ENCODE data around the gene ELAVL1. TPM values are rescaled to one million over a fixed set of nuclear protein-coding genes. Genes with fewer than 3 reads are reported as not detected.
"Not testable (repeated sequence)": the region's sequence is repeated elsewhere in the genome, so short reads cannot be mapped to it uniquely, and the experiment has no call there.

The ELAVL1 gene
- total RNA-seq, 1 donor from 2014 or later, result 83.5 TPM

DNA sequence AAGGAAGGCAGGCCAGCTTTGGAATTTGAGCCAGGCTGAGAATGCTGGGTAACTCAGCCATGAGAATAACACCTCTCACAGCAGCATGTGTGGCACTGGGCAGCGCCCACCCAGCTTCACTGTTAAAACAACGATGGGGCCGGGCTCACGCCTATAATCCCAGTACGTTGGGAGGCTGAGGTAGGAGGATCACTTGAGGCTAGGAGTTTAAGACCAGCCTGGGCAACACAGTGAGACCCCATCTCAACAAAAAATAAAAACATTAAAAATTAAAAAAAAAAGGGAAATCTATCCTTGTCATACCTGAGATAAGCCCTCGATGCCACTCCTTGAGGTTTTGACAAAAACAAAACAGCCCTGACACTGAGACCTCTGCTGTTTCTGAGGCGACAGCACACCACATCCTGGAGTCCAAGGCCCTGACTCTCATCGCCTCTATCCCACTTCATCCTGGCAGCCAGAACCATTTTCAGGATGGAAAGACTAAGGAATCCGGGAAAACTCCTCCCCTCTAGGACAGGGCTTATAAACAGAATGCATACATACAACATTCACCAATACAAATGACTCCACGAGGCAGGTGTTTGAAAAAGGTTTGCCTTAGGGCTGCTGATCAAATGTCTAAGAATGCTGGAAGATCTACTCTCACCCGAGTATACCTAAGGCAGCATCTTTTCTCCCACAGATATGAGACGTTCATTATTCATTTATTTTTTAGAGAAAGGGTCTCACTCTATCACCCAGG lies 39.3 kb downstream of the ELAVL1 start:
- Mint-ChIP-seq H3K27me3 (no peaks in the 10 kb centered on the region), H3K27ac (no peak overlapping the region), H3K4me1 (peaks cover 1% of the 10 kb centered on the region), H3K4me3 (no peak overlapping the region), H3K9me3 (no peaks in the 10 kb centered on the region), H3K36me3 (ENCODE audit: low read depth) (peaks cover 81% of the 10 kb centered on the region)
- TF ChIP-seq CTCF (IDR thresholded peaks at IDR 0.05), result no peak
- ChIA-PET POLR2A (no interaction called here), CTCF (interaction anchor here (1.0 kb wide), 1 partner anchor 22 kb away, joined by 3 read pairs; no protein-coding TSS in a partner anchor)
- intact Hi-C loops (cut with micrococcal nuclease), result no loop called here
- ATAC-seq (ENCODE audit: low read depth) (no peak), DNase-seq (no peak)

DNA sequence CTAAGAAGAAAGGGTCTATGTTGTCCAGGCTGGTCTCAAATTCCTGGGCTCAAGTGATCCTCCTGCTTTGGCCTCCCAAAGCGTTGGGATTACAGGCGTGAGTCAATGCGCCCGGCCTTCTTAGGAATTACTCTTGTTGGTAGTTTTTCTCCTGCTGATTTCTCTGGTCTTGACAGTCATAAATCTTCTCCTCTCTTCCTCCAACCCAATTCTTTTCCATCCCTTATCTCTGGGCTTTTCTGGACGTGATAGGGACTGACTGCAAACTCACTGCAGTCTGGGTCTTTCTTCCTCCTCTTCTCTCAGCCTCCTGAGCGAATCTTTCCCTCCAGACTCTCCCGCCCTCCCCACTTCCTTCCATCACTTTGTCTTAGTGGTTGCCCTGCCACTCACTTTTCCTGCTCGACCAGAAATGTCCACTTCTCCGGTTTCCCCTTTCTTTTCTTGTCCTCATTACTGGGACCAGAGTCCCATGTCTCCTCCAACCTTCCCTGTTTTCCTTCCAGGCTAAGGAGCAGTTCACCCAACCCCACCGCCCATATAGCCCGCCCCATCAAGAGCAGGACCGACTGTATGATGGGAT lies 40.1 kb downstream of the ELAVL1 start:
- Mint-ChIP-seq H3K36me3 (ENCODE audit: low read depth) (peaks cover 77% of the 10 kb centered on the region), H3K9me3 (no peaks in the 10 kb centered on the region), H3K4me3 (no peak overlapping the region), H3K4me1 (no peaks in the 10 kb centered on the region), H3K27me3 (no peaks in the 10 kb centered on the region), H3K27ac (no peak overlapping the region)
- intact Hi-C loops (cut with micrococcal nuclease), result no loop called here
- DNase-seq, result no peak
- ChIA-PET CTCF (no interaction called here), POLR2A (no interaction called here)
- TF ChIP-seq CTCF (IDR thresholded peaks at IDR 0.05), result no peak
- ATAC-seq (ENCODE audit: low read depth), result no peak

GRCh38 chr19:7963566-7963965 lies 41.9 kb downstream of the ELAVL1 start:
- intact Hi-C loops (cut with micrococcal nuclease), result no loop called here
- Mint-ChIP-seq H3K36me3 (ENCODE audit: low read depth) (peaks cover 74% of the 10 kb centered on the region), H3K4me1 (no peaks in the 10 kb centered on the region)

GRCh38 chr19:7962644-7963268 lies 42.7 kb downstream of the ELAVL1 start:
- ChIA-PET POLR2A (no interaction called here), CTCF (no interaction called here)
- ATAC-seq (ENCODE audit: low read depth) (no peak), DNase-seq (no peak)
- no peaks in the 10 kb centered on the region for H3K27me3 Mint-ChIP-seq
- H3K4me3 Mint-ChIP-seq, result no peak overlapping the region
- no peak overlapping the region for H3K27ac Mint-ChIP-seq
- intact Hi-C loops (cut with micrococcal nuclease), result no loop called here
- H3K36me3 Mint-ChIP-seq (ENCODE audit: low read depth), result peaks cover 76% of the 10 kb centered on the region
- no peaks in the 10 kb centered on the region for H3K4me1 Mint-ChIP-seq
- no peak for TF ChIP-seq CTCF (IDR thresholded peaks at IDR 0.05)
- no peaks in the 10 kb centered on the region for H3K9me3 Mint-ChIP-seq

More at GRCh38 chr19:7963566-7963965, 41.9 kb downstream of the ELAVL1 start:
- TF ChIP-seq CTCF (IDR thresholded peaks at IDR 0.05), result no peak
- POLR2A ChIA-PET, result no interaction called here
- H3K4me3 Mint-ChIP-seq, result no peak overlapping the region
- no peaks in the 10 kb centered on the region for H3K27me3 Mint-ChIP-seq
- H3K27ac Mint-ChIP-seq, result no peak overlapping the region
- no peak for ATAC-seq (ENCODE audit: low read depth)
- CTCF ChIA-PET, result no interaction called here
- H3K9me3 Mint-ChIP-seq, result no peaks in the 10 kb centered on the region
- DNase-seq, result no peak

GRCh38 chr19:7961920-7962626 lies 43.4 kb downstream of the ELAVL1 start:
- no peak for TF ChIP-seq CTCF (IDR thresholded peaks at IDR 0.05)
- CTCF ChIA-PET, result no interaction called here
- intact Hi-C loops (cut with micrococcal nuclease), result no loop called here
- Mint-ChIP-seq H3K27ac (no peak overlapping the region), H3K4me1 (no peaks in the 10 kb centered on the region), H3K4me3 (no peak overlapping the region), H3K27me3 (no peaks in the 10 kb centered on the region), H3K36me3 (ENCODE audit: low read depth) (peaks cover 69% of the 10 kb centered on the region), H3K9me3 (no peaks in the 10 kb centered on the region)
- POLR2A ChIA-PET, result no interaction called here
- DNase-seq (no peak), ATAC-seq (ENCODE audit: low read depth) (no peak)

- H3K36me3 Mint-ChIP-seq (ENCODE audit: low read depth), result peaks cover 62% of the 10 kb centered on the region
- H3K27me3 Mint-ChIP-seq; H3K27ac Mint-ChIP-seq; intact Hi-C loops (cut with micrococcal nuclease); H3K4me3 Mint-ChIP-seq; ATAC-seq (ENCODE audit: low read depth); POLR2A ChIA-PET; DNase-seq; H3K9me3 Mint-ChIP-seq; H3K4me1 Mint-ChIP-seq: not testable (repeated sequence)
- CTCF ChIA-PET, result interaction anchor here (1.6 kb wide), 1 partner anchor 14 kb away, joined by 3 read pairs; no protein-coding TSS in a partner anchor
These were observed 44.4 kb downstream of the ELAVL1 start for GRCh38 chr19:7961082-7961481.
